Naive thymus-derived CD4-positive, alpha-beta T cell (primary cell): ENCODE results near the gene ACYP2. TPM values are rescaled to one million over a fixed set of nuclear protein-coding genes. Genes with fewer than 3 reads are reported as not detected.
"Not testable (repeated sequence)": the region's sequence is repeated elsewhere in the genome, so short reads cannot be mapped to it uniquely, and the experiment has no call there.

ENCODE experiments used
- ATAC-seq: fragments of 150-1000 bp; cut with Tn5 transposase; 2 replicates; pipeline ENCODE4 v1.10.0; 2021; ENCODE audit warnings: mild to moderate bottlenecking, moderate library complexity
- CTCF ChIA-PET: fragments of 350-600 bp; sonication (Branson Sonifier 250); formaldehyde crosslinking; loops from one replicate; lab custom pipeline; 2021; ENCODE audit warnings: antibody characterized with exemption; lab: Charles Lee
- POLR2A ChIA-PET: fragments of 350-600 bp; sonication (Branson Sonifier 250); formaldehyde crosslinking; loops from one replicate; lab custom pipeline; 2021; ENCODE audit warnings: antibody characterized with exemption, inconsistent platforms; lab: Charles Lee
- DNase-seq, 9 donors: peaks; one replicate each; pipeline versions ENCODE4 v3.0.0 to v3.0.0-alpha.2; 2020 to 2022; ENCODE audit warnings: mixed read lengths in 1 of 9
- H3K27ac ChIP-seq: one replicate; pipeline ENCODE4 v1.7.0; 2013; ENCODE audit warnings: mild to moderate bottlenecking, low read depth, low read length, moderate library complexity
- H3K27me3 ChIP-seq, 2 donors: one replicate each; pipeline ENCODE4 v1.7.0; 2013; ENCODE audit warnings: low read length in 2 of 2, mild to moderate bottlenecking in 2 of 2, moderate library complexity in 2 of 2; ENCODE audit not compliant: control insufficient read depth in 2 of 2, insufficient read depth in 2 of 2
- H3K36me3 ChIP-seq, 3 experiments: 1 replicate in 2 of 3; 2 replicates in 1 of 3; pipeline ENCODE4 v1.7.0; 2013; ENCODE audit warnings: low read length in 3 of 3, mild to moderate bottlenecking in 3 of 3, moderate library complexity in 1 of 3; ENCODE audit not compliant: insufficient read depth in 3 of 3, control insufficient read depth in 2 of 3
- H3K4me1 ChIP-seq, 2 donors: one replicate each; pipeline ENCODE4 v1.7.0; 2013; ENCODE audit warnings: low read length in 2 of 2, mild to moderate bottlenecking in 2 of 2, moderate library complexity in 1 of 2; ENCODE audit not compliant: control insufficient read depth in 2 of 2, insufficient read depth in 2 of 2
- H3K4me3 ChIP-seq: 2 replicates; pipeline ENCODE4 v1.7.0; 2013; ENCODE audit warnings: mild to moderate bottlenecking, low read length
- H3K9me3 ChIP-seq, 3 experiments: 1 replicate in 2 of 3; 2 replicates in 1 of 3; pipeline ENCODE4 v1.7.0; 2013; ENCODE audit warnings: low read length in 3 of 3; ENCODE audit not compliant: control insufficient read depth in 2 of 3
- H3K27ac Mint-ChIP-seq, 9 donors: one replicate each; pipeline ENCODE4 v1.8.0; 2020 to 2022; ENCODE audit warnings: mixed read lengths in 9 of 9, mild to moderate bottlenecking in 8 of 9, moderate library complexity in 5 of 9, inconsistent platforms in 2 of 9
- H3K27me3 Mint-ChIP-seq, 5 donors: one replicate each; pipeline ENCODE4 v1.8.0; 2021 to 2022; ENCODE audit warnings: mixed read lengths in 5 of 5, mild to moderate bottlenecking in 1 of 5
- H3K36me3 Mint-ChIP-seq, 5 donors: one replicate each; pipeline ENCODE4 v1.8.0; 2020 to 2022; ENCODE audit warnings: mixed read lengths in 5 of 5, mild to moderate bottlenecking in 3 of 5, inconsistent platforms in 1 of 5
- H3K4me1 Mint-ChIP-seq, 7 donors: one replicate each; pipeline ENCODE4 v1.8.0; 2020 to 2022; ENCODE audit warnings: mixed read lengths in 7 of 7, mild to moderate bottlenecking in 3 of 7, inconsistent platforms in 1 of 7
- H3K4me3 Mint-ChIP-seq, 10 donors: one replicate each; pipeline ENCODE4 v1.8.0; 2020 to 2022; ENCODE audit warnings: mild to moderate bottlenecking in 10 of 10, mixed read lengths in 10 of 10, moderate library complexity in 6 of 10, inconsistent platforms in 2 of 10
- H3K9me3 Mint-ChIP-seq, 11 donors: one replicate each; pipeline ENCODE4 v1.8.0; 2020 to 2022; ENCODE audit warnings: mixed read lengths in 11 of 11, mild to moderate bottlenecking in 4 of 11, inconsistent platforms in 1 of 11, moderate library complexity in 1 of 11
- intact Hi-C, 2 donors: fragments of 100-400 bp; cut with micrococcal nuclease; formaldehyde crosslinking; loops; one replicate each; pipeline ENCODE4 v1.15.1; 2023
- polyA plus RNA-seq, 2 donors: library from polyadenylated mRNA; unstranded; fragments of 300-500 nt; fragmentation: Illumina TruSeq; gene quantifications; one replicate each; pipeline ENCODE4 v1.2.3, GENCODE V29; 2021
- total RNA-seq, 6 experiments: library from RNA in 5 of 6; stranded (reverse) in 5 of 6; gene quantifications; 1 replicate in 5 of 6; 2 replicates in 1 of 6; pipeline ENCODE4 v1.2.3 and lab custom pipeline; 2021 to 2026

The ACYP2 gene
- total and polyA plus RNA-seq, 7 experiments from 2014 or later, result 11.2 to 23.0 (median 15.6) TPM

DNA sequence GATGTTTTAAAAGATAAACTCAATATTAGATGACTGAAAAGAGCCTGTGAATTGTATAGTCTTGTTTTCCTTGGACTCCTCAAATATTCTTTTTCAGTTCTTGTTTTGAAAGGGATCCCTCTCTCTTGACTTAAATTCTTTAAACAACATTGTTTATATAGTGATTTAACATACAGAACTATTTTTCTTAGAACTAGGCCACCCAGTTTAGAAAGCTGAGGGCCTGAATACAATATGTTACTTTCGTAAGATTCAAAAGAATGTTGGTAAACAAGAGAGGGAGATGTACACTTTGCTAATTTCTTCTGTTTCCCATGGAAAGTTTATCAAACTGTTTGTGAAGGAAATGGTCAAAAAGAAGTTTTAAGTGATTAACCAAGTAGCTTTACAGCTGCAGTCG, 146.1 kb downstream of the ACYP2 start:
- Histone ChIP-seq H3K36me3 (no peaks in the 10 kb centered on the region), H3K4me3 (no peak overlapping the region), H3K9me3 (no peaks in the 10 kb centered on the region), H3K4me1 (no peaks in the 10 kb centered on the region), H3K27ac (no peak overlapping the region), H3K27me3 (no peaks in the 10 kb centered on the region)
- CTCF ChIA-PET, result no interaction called here
- intact Hi-C loops, result no loop called here
- H3K36me3 Mint-ChIP-seq, result peaks cover 1 to 34% (median 29%) of the 10 kb centered on the region in 5 donors
- POLR2A ChIA-PET, result no interaction called here
- H3K4me3 Mint-ChIP-seq, result no peak overlapping the region
- ATAC-seq (no peak), DNase-seq (no peak)
- H3K27me3 Mint-ChIP-seq, result no peaks in the 10 kb centered on the region
- no peak overlapping the region for H3K27ac Mint-ChIP-seq
- H3K4me1 Mint-ChIP-seq, result no peaks in the 10 kb centered on the region
- H3K9me3 Mint-ChIP-seq, result peaks cover 0 to 18% (median 5%) of the 10 kb centered on the region in 11 donors

DNA sequence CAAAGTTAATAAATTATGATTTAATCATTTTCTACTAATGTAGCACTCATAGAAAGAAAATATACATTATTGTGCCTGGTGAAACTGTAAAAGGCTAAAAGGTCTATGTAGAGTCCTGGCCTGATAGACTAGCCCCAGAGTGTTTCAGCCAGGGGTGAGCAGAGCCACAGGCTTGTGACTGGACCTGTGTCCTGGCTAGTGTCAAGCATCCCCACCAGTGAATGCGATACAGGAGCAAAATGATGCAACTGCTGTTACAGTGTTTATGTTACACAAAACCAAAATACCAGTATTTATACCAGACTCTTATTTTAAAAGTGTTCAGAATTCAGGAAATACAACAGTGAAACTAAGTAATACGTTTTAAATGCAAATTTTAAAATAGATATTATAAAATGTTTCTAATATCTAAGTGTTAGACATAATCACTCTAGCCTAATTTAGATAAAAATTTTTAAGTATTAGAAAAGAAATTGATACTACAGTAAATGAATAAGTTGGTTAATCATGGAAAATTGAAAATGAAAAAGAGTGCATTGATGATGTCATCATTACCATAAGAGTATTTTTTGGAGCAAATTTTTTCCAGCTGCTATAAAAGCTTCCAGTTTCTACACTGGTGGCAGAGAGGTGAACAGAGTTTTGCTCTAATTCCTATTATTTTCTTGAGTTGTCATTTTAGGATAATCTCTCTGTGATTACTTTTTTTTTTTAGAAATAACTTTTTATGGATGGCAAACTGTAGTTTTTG, 146.8 kb downstream of the ACYP2 start:
- Mint-ChIP-seq H3K4me3 (no peak overlapping the region), H3K36me3 (peaks cover 1 to 35% (median 30%) of the 10 kb centered on the region in 5 donors), H3K9me3 (peaks cover 0 to 18% (median 5%) of the 10 kb centered on the region in 11 donors), H3K27me3 (no peaks in the 10 kb centered on the region), H3K4me1 (peaks cover 0 to 4% (median 0%) of the 10 kb centered on the region in 7 donors), H3K27ac (no peak overlapping the region)
- intact Hi-C loops, result no loop called here
- ChIA-PET POLR2A (interaction anchor here (0.7 kb wide), 1 partner anchor 63 kb away, joined by 4 read pairs; no protein-coding TSS in a partner anchor), CTCF (no interaction called here)
- H3K27ac ChIP-seq, result no peak overlapping the region
- H3K4me1 ChIP-seq, result no peaks in the 10 kb centered on the region
- H3K36me3 ChIP-seq, result no peaks in the 10 kb centered on the region
- H3K4me3 ChIP-seq, result no peak overlapping the region
- H3K27me3 ChIP-seq, result no peaks in the 10 kb centered on the region
- no peak for DNase-seq
- no peaks in the 10 kb centered on the region for H3K9me3 ChIP-seq
- no peak for ATAC-seq

GRCh38 chr2:54265081-54265480, 149.7 kb downstream of the ACYP2 start:
- POLR2A ChIA-PET, intact Hi-C loops: not testable (repeated sequence)

GRCh38 chr2:54267577-54267976, 152.2 kb downstream of the ACYP2 start:
- Histone ChIP-seq H3K4me3 (no peak overlapping the region), H3K4me1 (no peaks in the 10 kb centered on the region), H3K27me3 (no peaks in the 10 kb centered on the region), H3K36me3 (peaks cover 0 to 3% (median 0%) of the 10 kb centered on the region in 3 experiments), H3K9me3 (no peaks in the 10 kb centered on the region), H3K27ac (no peak overlapping the region)
- no peak overlapping the region for H3K27ac Mint-ChIP-seq
- intact Hi-C loops, result no loop called here
- H3K9me3 Mint-ChIP-seq, result peaks cover 0 to 18% (median 5%) of the 10 kb centered on the region in 11 donors
- ChIA-PET CTCF (no interaction called here), POLR2A (no interaction called here)
- ATAC-seq, result no peak
- DNase-seq, result no peak
- H3K4me3 Mint-ChIP-seq, result no peak overlapping the region
- H3K36me3 Mint-ChIP-seq, result peaks cover 5 to 46% (median 35%) of the 10 kb centered on the region in 5 donors
- H3K4me1 Mint-ChIP-seq, result peaks cover 0 to 7% (median 4%) of the 10 kb centered on the region in 7 donors
- H3K27me3 Mint-ChIP-seq, result no peaks in the 10 kb centered on the region

More at GRCh38 chr2:54265081-54265480, 149.7 kb downstream of the ACYP2 start:
- H3K27ac ChIP-seq, H3K27ac Mint-ChIP-seq, H3K27me3 Mint-ChIP-seq, H3K4me3 ChIP-seq, H3K4me1 ChIP-seq, H3K36me3 ChIP-seq, H3K9me3 ChIP-seq, H3K4me1 Mint-ChIP-seq, H3K4me3 Mint-ChIP-seq, ATAC-seq, H3K27me3 ChIP-seq, DNase-seq, CTCF ChIA-PET: not testable (repeated sequence)
- peaks cover 0 to 18% (median 5%) of the 10 kb centered on the region in 11 donors for H3K9me3 Mint-ChIP-seq
- peaks cover 1 to 40% (median 28%) of the 10 kb centered on the region in 5 donors for H3K36me3 Mint-ChIP-seq

DNA sequence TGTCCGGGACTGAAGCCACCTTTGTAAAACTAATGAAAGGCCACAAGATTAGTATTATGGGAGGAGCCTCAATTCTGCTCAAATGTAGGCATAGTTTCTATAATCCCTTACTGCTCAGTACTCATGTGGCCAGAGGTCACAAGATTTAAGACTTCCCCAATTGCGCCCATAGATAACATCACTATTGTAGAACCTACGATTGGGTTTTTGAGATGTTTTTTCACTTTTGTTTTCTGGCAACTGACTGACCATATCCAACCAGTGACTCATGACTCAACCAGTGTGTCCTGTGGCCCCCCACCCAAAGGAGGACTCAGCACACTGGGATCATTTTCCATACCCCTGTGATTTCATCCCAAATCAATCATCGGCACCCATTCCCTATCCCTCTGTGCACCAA, 155.8 kb downstream of the ACYP2 start:
- intact Hi-C loops, result no loop called here
- Histone ChIP-seq H3K27ac (no peak overlapping the region), H3K36me3 (peaks cover 0 to 3% (median 0%) of the 10 kb centered on the region in 3 experiments), H3K9me3 (no peaks in the 10 kb centered on the region), H3K4me3 (no peak overlapping the region), H3K27me3 (no peaks in the 10 kb centered on the region), H3K4me1 (no peaks in the 10 kb centered on the region)
- Mint-ChIP-seq H3K4me1 (peaks cover 0 to 12% (median 5%) of the 10 kb centered on the region in 7 donors), H3K27me3 (no peaks in the 10 kb centered on the region), H3K27ac (no peak overlapping the region), H3K4me3 (no peak overlapping the region), H3K36me3 (peaks cover 6 to 30% (median 23%) of the 10 kb centered on the region in 5 donors), H3K9me3 (peaks cover 0 to 2% (median 0%) of the 10 kb centered on the region in 11 donors)
- ATAC-seq (peak; percentile 16), DNase-seq (no peak)
- ChIA-PET POLR2A (no interaction called here), CTCF (no interaction called here)

- H3K27me3 ChIP-seq, result no peaks in the 10 kb centered on the region
- H3K4me3 Mint-ChIP-seq, result no peak overlapping the region
- H3K9me3 Mint-ChIP-seq, result peaks cover 0 to 2% (median 0%) of the 10 kb centered on the region in 11 donors
- peaks cover 0 to 3% (median 0%) of the 10 kb centered on the region in 3 experiments for H3K36me3 ChIP-seq
- H3K27ac Mint-ChIP-seq, result peak overlapping the region in 1 of 9 donors; percentile 63
- no peaks in the 10 kb centered on the region for H3K27me3 Mint-ChIP-seq
- intact Hi-C loops, result no loop called here
- POLR2A ChIA-PET, result no interaction called here
- no peaks in the 10 kb centered on the region for H3K9me3 ChIP-seq
- peaks cover 0 to 12% (median 5%) of the 10 kb centered on the region in 7 donors for H3K4me1 Mint-ChIP-seq
- no peak for DNase-seq
- ATAC-seq, result peak; percentile 61
- no peak overlapping the region for H3K27ac ChIP-seq
- peaks cover 6 to 26% (median 20%) of the 10 kb centered on the region in 5 donors for H3K36me3 Mint-ChIP-seq
- no peaks in the 10 kb centered on the region for H3K4me1 ChIP-seq
- no peak overlapping the region for H3K4me3 ChIP-seq
- CTCF ChIA-PET, result no interaction called here
Measured at GRCh38 chr2:54271843-54272627, 156.6 kb downstream of the ACYP2 start.
